A549 treated with GW870086 at 1 μM for 4 hours (cell line): ENCODE data around the gene UBE2H. TPM values are rescaled to one million over a fixed set of nuclear protein-coding genes. Genes with fewer than 3 reads are reported as not detected.

Experiments
- total RNA-seq: library from RNA; stranded (reverse); fragments of 200-300 nt; extraction: Qiagen RNA extraction; gene quantifications from 5 replicates; pipeline ENCODE4 v1.2.3, GENCODE V29; 2022; ENCODE audit warnings: low read depth

The UBE2H gene
- total RNA-seq, result 49.4 to 63.0 TPM (median 58.3 TPM) in 5 replicates

DNA sequence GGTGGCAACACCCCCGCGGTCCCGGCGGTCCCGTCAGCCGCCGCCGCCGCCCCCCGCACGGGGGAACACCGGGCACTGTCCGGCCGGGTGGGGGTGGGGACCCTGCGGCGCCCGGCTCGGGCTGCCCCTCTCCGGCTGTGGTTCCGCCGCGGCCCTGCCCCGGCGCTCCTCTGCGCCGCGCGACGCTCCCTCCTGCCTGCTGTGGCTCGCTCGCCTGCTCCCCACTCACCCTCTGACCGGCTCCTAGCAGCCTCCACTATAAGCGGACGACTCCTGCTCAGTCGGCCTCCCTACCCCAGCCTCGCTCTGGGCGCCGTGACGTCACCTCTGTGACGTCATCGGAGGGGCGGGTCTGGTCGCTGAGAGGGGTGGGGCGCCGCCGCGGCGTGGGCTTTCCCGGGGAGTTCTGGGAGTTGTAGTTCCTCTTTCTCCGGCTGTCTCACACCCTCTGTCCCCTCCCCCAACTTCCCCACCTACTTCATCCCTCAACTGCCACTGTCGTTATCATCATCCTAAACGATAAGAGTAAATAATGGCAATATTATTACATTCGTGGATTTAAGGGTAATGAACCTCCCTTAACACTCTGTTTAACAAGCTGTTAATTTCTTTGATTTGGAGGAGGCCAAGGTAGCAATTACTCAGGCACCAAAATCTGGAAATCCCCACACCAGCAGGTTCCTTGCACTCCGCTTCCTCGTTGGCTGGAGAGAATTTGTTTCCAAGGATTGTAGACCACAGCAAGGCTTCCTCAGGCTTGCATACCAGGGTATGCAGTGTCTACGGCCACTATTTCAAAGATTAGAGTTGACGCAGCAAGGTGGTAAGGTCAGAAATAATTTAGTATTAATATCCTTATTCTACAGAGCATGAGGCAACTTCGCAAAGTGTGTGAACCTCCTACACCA, at the start of gene UBE2H:
Gene UBE2H (minus strand): TSS at position 308 of the 908 bp plus-strand sequence. CDS start 405 bp downstream, outside the sequence.

Other genes with a start within 250 kb of the UBE2H start
- gene ZC3HC1, start 98.4 kb upstream of the UBE2H start, total RNA-seq, result 24.3 to 26.9 TPM (median 26.1 TPM) in 5 replicates
- gene KLHDC10, start 117.6 kb upstream of the UBE2H start, total RNA-seq, result 9.4 to 15.9 TPM (median 13.7 TPM) in 5 replicates